MM.1S (cell line): Measurements from ENCODE around the gene LDLRAD4.

Source experiments
- DNase-seq: peaks from one replicate; pipeline ENCODE4 v3.0.0-alpha.2; 2015
- H2AFZ ChIP-seq: fragments of 300-600 bp; sonication (generic); 2 replicates; pipeline ENCODE4 v1.6.0; 2016; ENCODE audit warnings: antibody characterized with exemption, low read length
- H3F3A ChIP-seq: fragments of 300-600 bp; sonication (generic); 2 replicates; pipeline ENCODE4 v1.6.1; 2016; ENCODE audit warnings: mild to moderate bottlenecking, antibody characterized with exemption, low read length, moderate library complexity, mixed read lengths; ENCODE audit not compliant: insufficient read depth
- H3K27ac ChIP-seq: fragments of 300-600 bp; sonication (generic); 2 replicates; pipeline ENCODE4 v1.5.1; 2016; ENCODE audit warnings: mild to moderate bottlenecking, low read length
- H3K27me3 ChIP-seq: fragments of 300-600 bp; sonication (generic); replicated peaks from 2 replicates; pipeline ENCODE4 v1.6.0; 2016; ENCODE audit warnings: low read length; ENCODE audit not compliant: insufficient read depth
- H3K36me3 ChIP-seq: fragments of 300-600 bp; sonication (generic); replicated peaks from 2 replicates; pipeline ENCODE4 v1.6.1; 2016; ENCODE audit warnings: mild to moderate bottlenecking, low read length, mixed read lengths; ENCODE audit not compliant: insufficient read depth
- H3K4me1 ChIP-seq: fragments of 300-600 bp; sonication (generic); 2 replicates; pipeline ENCODE4 v1.6.1; 2016; ENCODE audit warnings: low read length, mixed read lengths
- H3K4me2 ChIP-seq: fragments of 300-600 bp; sonication (generic); 2 replicates; pipeline ENCODE4 v1.6.0; 2016; ENCODE audit warnings: low read depth, low read length
- H3K4me3 ChIP-seq: fragments of 300-600 bp; sonication (generic); 2 replicates; pipeline ENCODE4 v1.5.1; 2016; ENCODE audit warnings: low read length, mixed read lengths
- H3K79me2 ChIP-seq: fragments of 300-600 bp; sonication (generic); 2 replicates; pipeline ENCODE4 v1.6.1; 2016; ENCODE audit warnings: mixed run types, low read length, mixed read lengths
- H3K9ac ChIP-seq: fragments of 300-600 bp; sonication (generic); 2 replicates; pipeline ENCODE4 v1.6.1; 2016; ENCODE audit warnings: low read length, mixed read lengths
- H3K9me2 ChIP-seq: fragments of 300-600 bp; sonication (generic); replicated peaks from 2 replicates; pipeline ENCODE4 v1.6.1; 2016; ENCODE audit warnings: mild to moderate bottlenecking, low read length, mixed read lengths; ENCODE audit not compliant: insufficient read depth
- H3K9me3 ChIP-seq: fragments of 300-600 bp; sonication (generic); replicated peaks from 2 replicates; pipeline ENCODE4 v1.6.1; 2016; ENCODE audit warnings: mild to moderate bottlenecking, low read length, mixed read lengths; ENCODE audit not compliant: insufficient read depth
- H4K20me1 ChIP-seq: fragments of 300-600 bp; sonication (generic); 2 replicates; pipeline ENCODE4 v1.6.1; 2016; ENCODE audit warnings: mild to moderate bottlenecking, low read length, moderate library complexity, mixed read lengths; ENCODE audit not compliant: insufficient read depth
- CTCF ChIP-seq: fragments of 300-600 bp; sonication (generic); IDR thresholded peaks from 2 replicates; pipeline ENCODE4 v1.5.1; 2016; ENCODE audit warnings: antibody characterized with exemption, low read length, mixed read lengths
- EZH2 ChIP-seq: fragments of 300-600 bp; sonication (generic); optimal IDR thresholded peaks from 2 replicates; pipeline ENCODE3; 2017; ENCODE audit warnings: low read depth, mild to moderate bottlenecking, antibody characterized with exemption, low read length, mixed read lengths
- EZH2phosphoT487 ChIP-seq: fragments of 300-600 bp; sonication (generic); IDR thresholded peaks from 2 replicates; pipeline ENCODE4 v1.6.1; 2018; ENCODE audit warnings: antibody characterized with exemption, low read length

LDLRAD4 gene

GRCh38 chr18:13583576-13584550, 365.3 kb downstream of the LDLRAD4 start:
- Histone ChIP-seq H4K20me1 (no peaks in the 10 kb centered on the region), H3K4me1 (no peaks in the 10 kb centered on the region), H3K9ac (no peak overlapping the region), H3K9me3 (no peaks in the 10 kb centered on the region), H3K79me2 (no peaks in the 10 kb centered on the region), H2AFZ (no peak overlapping the region), H3K4me2 (no peak overlapping the region), H3K9me2 (no peaks in the 10 kb centered on the region), H3K4me3 (no peak overlapping the region), H3K27me3 (no peaks in the 10 kb centered on the region), H3K36me3 (no peaks in the 10 kb centered on the region), H3F3A (no peaks in the 10 kb centered on the region), H3K27ac (no peak overlapping the region)
- TF ChIP-seq EZH2 (no peak), EZH2phosphoT487 (no peak), CTCF (no peak)
- no peak for DNase-seq

- Histone ChIP-seq H3F3A (no peaks in the 10 kb centered on the region), H3K9me2 (no peaks in the 10 kb centered on the region), H3K36me3 (no peaks in the 10 kb centered on the region), H2AFZ (no peak overlapping the region), H4K20me1 (no peaks in the 10 kb centered on the region), H3K27ac (no peak overlapping the region), H3K4me2 (no peak overlapping the region), H3K4me1 (no peaks in the 10 kb centered on the region), H3K4me3 (no peak overlapping the region), H3K9me3 (no peaks in the 10 kb centered on the region), H3K9ac (no peak overlapping the region), H3K27me3 (no peaks in the 10 kb centered on the region), H3K79me2 (no peaks in the 10 kb centered on the region)
- no peak for TF ChIP-seq CTCF
- TF ChIP-seq EZH2phosphoT487, result no peak
- no peak for TF ChIP-seq EZH2
- DNase-seq, result no peak
These were observed 366.3 kb downstream of the LDLRAD4 start for GRCh38 chr18:13584825-13585224.

- no peak overlapping the region for H3K27ac ChIP-seq
- no peaks in the 10 kb centered on the region for H3K79me2 ChIP-seq
- no peak for DNase-seq
These were observed 367.0 kb downstream of the LDLRAD4 start for GRCh38 chr18:13585379-13586153.

More at GRCh38 chr18:13585379-13586153, 367.0 kb downstream of the LDLRAD4 start:
- H3K4me2 ChIP-seq, result no peak overlapping the region
- H3K4me1 ChIP-seq, result no peaks in the 10 kb centered on the region
- no peak overlapping the region for H2AFZ ChIP-seq
- H3F3A ChIP-seq, result no peaks in the 10 kb centered on the region
- no peak for TF ChIP-seq EZH2
- H3K27me3 ChIP-seq, result no peaks in the 10 kb centered on the region
- H3K9me3 ChIP-seq, result no peaks in the 10 kb centered on the region
- no peaks in the 10 kb centered on the region for H4K20me1 ChIP-seq
- no peaks in the 10 kb centered on the region for H3K36me3 ChIP-seq
- no peak overlapping the region for H3K4me3 ChIP-seq
- H3K9me2 ChIP-seq, result no peaks in the 10 kb centered on the region
- H3K9ac ChIP-seq, result no peak overlapping the region
